Panc1 (cell line): ENCODE results near the gene CCDC86.

Experiments
- CTCF ChIP-seq: fragments of 450-650 bp; IDR thresholded peaks from 2 replicates; pipeline ENCODE4 v1.5.1; 2017; ENCODE audit warnings: mild to moderate bottlenecking
- POLR2AphosphoS5 ChIP-seq: IDR thresholded peaks from 2 replicates; pipeline ENCODE4 v1.6.1; 2012; ENCODE audit warnings: mild to moderate bottlenecking, low read depth, low read length, moderate library complexity

- TF ChIP-seq POLR2AphosphoS5 (no peak), CTCF (no peak)
Observed at GRCh38 chr11:60891103-60891741, 49.3 kb downstream of the CCDC86 start.
